Panc1 (cell line): Measurements from ENCODE around the gene RMP24.

Experiments
- ATAC-seq: fragments of 200-7000 bp; cut with Tn5 transposase; 2 replicates; pipeline ENCODE4 v1.9.1; 2020; ENCODE audit warnings: mild to moderate bottlenecking, moderate library complexity
- BruUV-seq: library from RNA; stranded (reverse); fragments of 400-500 nt; replicated peaks from 2 replicates; lab custom pipeline; 2021; lab: Mats Ljungman, UMichigan
- CTCF ChIA-PET: fragments of 300-600 bp; sonication (Branson Sonifier 250); formaldehyde crosslinking; loops from one replicate; lab custom pipeline; 2022; ENCODE audit warnings: antibody characterized with exemption; lab: Charles Lee
- POLR2A ChIA-PET: fragments of 300-600 bp; sonication (Branson Sonifier 250); formaldehyde crosslinking; loops from one replicate; lab custom pipeline; 2022; ENCODE audit warnings: antibody characterized with exemption; lab: Charles Lee
- DNase-seq: peaks from one replicate; pipeline ENCODE4 v3.0.0-alpha.2; 2010; ENCODE audit warnings: low read depth, low spot score
- H3K27ac ChIP-seq: 2 replicates; pipeline ENCODE4 v1.5.1; 2011; ENCODE audit warnings: mild to moderate bottlenecking, low read length, inconsistent platforms
- H3K27me3 ChIP-seq: fragments of 200-500 bp; sonication (Bioruptor generic); 2 replicates; pipeline ENCODE4 v1.6.0; 2014; ENCODE audit warnings: low read length, inconsistent platforms; ENCODE audit not compliant: control insufficient read depth, insufficient read depth
- H3K36me3 ChIP-seq: fragments of 200-500 bp; sonication (Bioruptor generic); 2 replicates; pipeline ENCODE4 v1.5.1; 2014; ENCODE audit warnings: inconsistent platforms, mild to moderate bottlenecking, low read length, moderate library complexity; ENCODE audit not compliant: control insufficient read depth, insufficient read depth
- H3K4me1 ChIP-seq: 2 replicates; pipeline ENCODE4 v1.5.1; 2011; ENCODE audit warnings: inconsistent platforms, mild to moderate bottlenecking, low read length, moderate library complexity; ENCODE audit not compliant: control insufficient read depth, insufficient read depth
- H3K4me3 ChIP-seq, 2 experiments: 2 replicates each; pipeline ENCODE4 v1.5.1; 2011 to 2012; ENCODE audit warnings: low read depth in 2 of 2, low read length in 2 of 2, mild to moderate bottlenecking in 2 of 2, inconsistent platforms in 1 of 2, moderate library complexity in 1 of 2
- H3K9me3 ChIP-seq: fragments of 200-500 bp; sonication (Bioruptor generic); 2 replicates; pipeline ENCODE4 v1.5.1; 2014; ENCODE audit warnings: low read depth, mild to moderate bottlenecking, inconsistent platforms, low read length, moderate library complexity; ENCODE audit not compliant: control insufficient read depth, insufficient read depth
- POLR2AphosphoS5 ChIP-seq: IDR thresholded peaks from 2 replicates; pipeline ENCODE4 v1.6.1; 2012; ENCODE audit warnings: mild to moderate bottlenecking, low read depth, low read length, moderate library complexity
- REST ChIP-seq, 2 experiments: IDR thresholded peaks; 2 replicates each; pipeline ENCODE4 v1.6.1; 2011 to 2012; ENCODE audit warnings: low read depth in 2 of 2, control low read depth in 1 of 2, low read length in 1 of 2, mild to moderate bottlenecking in 1 of 2, moderate library complexity in 1 of 2; ENCODE audit not compliant: insufficient read depth in 1 of 2
- SIN3A ChIP-seq: IDR thresholded peaks from 2 replicates; pipeline ENCODE4 v1.6.1; 2012; ENCODE audit warnings: low read depth, mild to moderate bottlenecking, low read length, moderate library complexity, borderline replicate concordance; ENCODE audit not compliant: insufficient read depth
- TCF7L2 ChIP-seq: IDR thresholded peaks from 2 replicates; pipeline ENCODE4 v1.6.1; 2011; ENCODE audit warnings: mild to moderate bottlenecking, low read depth, low read length, inconsistent platforms
- in situ Hi-C: cut with HindIII; loops from 2 replicates; pipeline ENCODE4 v1.10.0; 2016; ENCODE audit warnings: low sequenced_read_pairs, low pct_unique_long_range_greater_than_20kb
- intact Hi-C: fragments of 100-400 bp; cut with micrococcal nuclease; formaldehyde crosslinking; loops from one replicate; pipeline ENCODE4 v1.10.0; 2022; ENCODE audit not compliant: unreplicated experiment
- TF ChIP-seq, protein P1 (sequence below): fragments of 450-650 bp; IDR thresholded peaks from 2 replicates; pipeline ENCODE4 v1.5.1; 2017; ENCODE audit warnings: mild to moderate bottlenecking

Gene RMP24

GRCh38 chr18:35926884-35927283 is 45.6 kb upstream of the RMP24 start:
- BruUV-seq, result no TSS peak
- Histone ChIP-seq H3K36me3 (no peaks in the 10 kb centered on the region; the same call in 1 of the 2 replicates), H3K4me3 (no peak overlapping the region), H3K9me3 (no peaks in the 10 kb centered on the region), H3K27me3 (no peaks in the 10 kb centered on the region), H3K4me1 (peaks cover 18% of the 10 kb centered on the region; the same call in 1 of the 2 replicates), H3K27ac (no peak overlapping the region)
- no peak for ATAC-seq
- POLR2A ChIA-PET, result no interaction called here
- no peak for DNase-seq
- TF ChIP-seq POLR2AphosphoS5 (no peak), SIN3A (no peak), TCF7L2 (no peak), REST (IDR thresholded peaks at IDR 0.05; ENCODE audit: insufficient read depth in 1 of 2, low read depth in 2 of 2, low read length in 1 of 2) (no peak)
- TF ChIP-seq, protein P1, sequence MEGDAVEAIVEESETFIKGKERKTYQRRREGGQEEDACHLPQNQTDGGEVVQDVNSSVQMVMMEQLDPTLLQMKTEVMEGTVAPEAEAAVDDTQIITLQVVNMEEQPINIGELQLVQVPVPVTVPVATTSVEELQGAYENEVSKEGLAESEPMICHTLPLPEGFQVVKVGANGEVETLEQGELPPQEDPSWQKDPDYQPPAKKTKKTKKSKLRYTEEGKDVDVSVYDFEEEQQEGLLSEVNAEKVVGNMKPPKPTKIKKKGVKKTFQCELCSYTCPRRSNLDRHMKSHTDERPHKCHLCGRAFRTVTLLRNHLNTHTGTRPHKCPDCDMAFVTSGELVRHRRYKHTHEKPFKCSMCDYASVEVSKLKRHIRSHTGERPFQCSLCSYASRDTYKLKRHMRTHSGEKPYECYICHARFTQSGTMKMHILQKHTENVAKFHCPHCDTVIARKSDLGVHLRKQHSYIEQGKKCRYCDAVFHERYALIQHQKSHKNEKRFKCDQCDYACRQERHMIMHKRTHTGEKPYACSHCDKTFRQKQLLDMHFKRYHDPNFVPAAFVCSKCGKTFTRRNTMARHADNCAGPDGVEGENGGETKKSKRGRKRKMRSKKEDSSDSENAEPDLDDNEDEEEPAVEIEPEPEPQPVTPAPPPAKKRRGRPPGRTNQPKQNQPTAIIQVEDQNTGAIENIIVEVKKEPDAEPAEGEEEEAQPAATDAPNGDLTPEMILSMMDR, result no peak
- CTCF ChIA-PET, result no interaction called here
- in situ Hi-C loops (no loop called here), intact Hi-C loops (no loop called here)

- ChIA-PET POLR2A (no interaction called here), CTCF (interaction anchor here (0.6 kb wide), 1 partner anchor 369 kb away, joined by 5 read pairs; no protein-coding TSS in a partner anchor)
- no peaks in the 10 kb centered on the region; the same call in 1 of the 2 replicates for H3K36me3 ChIP-seq
- intact Hi-C loops, result no loop called here
- no TSS peak for BruUV-seq
- no peak overlapping the region for H3K4me3 ChIP-seq
- in situ Hi-C loops, result no loop called here
- H3K27me3 ChIP-seq, result no peaks in the 10 kb centered on the region
- no peak overlapping the region for H3K27ac ChIP-seq
- DNase-seq, result no peak
- TF ChIP-seq TCF7L2 (no peak), POLR2AphosphoS5 (no peak), SIN3A (no peak), REST (IDR thresholded peaks at IDR 0.05; ENCODE audit: insufficient read depth in 1 of 2, low read depth in 2 of 2, low read length in 1 of 2) (no peak)
- TF ChIP-seq, protein P1, result no peak
- H3K9me3 ChIP-seq, result no peaks in the 10 kb centered on the region
- ATAC-seq, result no peak
- peaks cover 18% of the 10 kb centered on the region; the same call in 1 of the 2 replicates for H3K4me1 ChIP-seq
Measured at GRCh38 chr18:35927430-35927829, 45.0 kb upstream of the RMP24 start.
